SK-N-SH (cell line): ENCODE measurements around the gene USP2. TPM values are rescaled to one million over a fixed set of nuclear protein-coding genes. Genes with fewer than 3 reads are reported as not detected.
A peak's percentile ranks its signal among the peaks of the same experiment; 100 is the strongest.

Source experiments
- CTCF ChIA-PET: fragments of 300-600, 350-600 bp; formaldehyde crosslinking; extraction: SDS; loops from one replicate; lab custom pipeline; 2021; lab: Yijun Ruan, JAX
- POLR2A ChIA-PET: fragments of 350-600 bp; sonication (Branson Sonifier 250); formaldehyde crosslinking; extraction: SDS; loops from one replicate; lab custom pipeline; 2020; ENCODE audit warnings: antibody characterized with exemption, inconsistent platforms; lab: Yijun Ruan, JAX
- DNase-seq: peaks from one replicate; pipeline ENCODE4 v3.0.0; 2012
- H2AFZ ChIP-seq: fragments of 200-600 bp; sonication (generic); 2 replicates; pipeline ENCODE4 v1.8.1; 2016; ENCODE audit warnings: antibody characterized with exemption, mild to moderate bottlenecking, low read depth
- H3F3A ChIP-seq: fragments of 200-600 bp; sonication (generic); replicated peaks from 2 replicates; pipeline ENCODE3; 2016; ENCODE audit warnings: antibody characterized with exemption, mild to moderate bottlenecking; ENCODE audit not compliant: insufficient read depth
- H3K27ac ChIP-seq, 2 experiments: fragments of 200-500 bp in 1 of 2; fragments of 200-600 bp in 1 of 2; sonication (Bioruptor generic) in 1 of 2; sonication (generic), shearing (Covaris generic) in 1 of 2; 2 replicates each; pipeline versions ENCODE4 v1.5.1 to v1.6.1; 2014 to 2016; ENCODE audit warnings: low read depth in 2 of 2, inconsistent platforms in 1 of 2, low read length in 1 of 2, mild to moderate bottlenecking in 1 of 2, mixed read lengths in 1 of 2
- H3K27me3 ChIP-seq: fragments of 200-600 bp; sonication (generic), shearing (Covaris generic); 2 replicates; pipeline ENCODE4 v1.6.1; 2016; ENCODE audit warnings: mixed run types; ENCODE audit not compliant: insufficient read depth
- H3K36me3 ChIP-seq, 2 experiments: fragments of 200-500 bp in 1 of 2; fragments of 200-600 bp in 1 of 2; sonication (Bioruptor generic) in 1 of 2; sonication (generic) in 1 of 2; replicated peaks in 1 of 2; 2 replicates each; pipeline versions ENCODE3 to v1.5.1; 2014 to 2016; ENCODE audit warnings: low read length in 1 of 2, mild to moderate bottlenecking in 1 of 2; ENCODE audit not compliant: insufficient read depth in 2 of 2, control insufficient read depth in 1 of 2
- H3K4me1 ChIP-seq, 2 experiments: fragments of 200-500 bp in 1 of 2; fragments of 200-600 bp in 1 of 2; sonication (Bioruptor generic) in 1 of 2; sonication (generic), shearing (Covaris generic) in 1 of 2; 2 replicates each; pipeline versions ENCODE4 v1.5.1 to v1.6.1; 2014 to 2016; ENCODE audit warnings: low read depth in 1 of 2, low read length in 1 of 2, mixed run types in 1 of 2; ENCODE audit not compliant: insufficient read depth in 2 of 2, control insufficient read depth in 1 of 2
- H3K4me2 ChIP-seq: fragments of 200-600 bp; sonication (generic), shearing (Covaris generic); 2 replicates; pipeline ENCODE4 v1.6.1; 2017; ENCODE audit warnings: mixed run types
- H3K4me3 ChIP-seq, 2 experiments: fragments of 200-500 bp in 1 of 2; fragments of 200-600 bp in 1 of 2; sonication (Bioruptor generic) in 1 of 2; sonication (generic), shearing (Covaris generic) in 1 of 2; 2 replicates each; pipeline versions ENCODE4 v1.5.1 to v1.8.1; 2014 to 2016; ENCODE audit warnings: low read depth in 2 of 2, inconsistent platforms in 1 of 2, low read length in 1 of 2, mild to moderate bottlenecking in 1 of 2, mixed read lengths in 1 of 2, moderate library complexity in 1 of 2
- H3K79me2 ChIP-seq: fragments of 200-600 bp; sonication (generic); 2 replicates; pipeline ENCODE4 v1.8.1; 2017; ENCODE audit warnings: mild to moderate bottlenecking; ENCODE audit not compliant: insufficient read depth
- H3K9ac ChIP-seq: fragments of 200-600 bp; sonication (generic); 2 replicates; pipeline ENCODE4 v1.6.1; 2017; ENCODE audit warnings: mixed run types
- H3K9me2 ChIP-seq: fragments of 200-600 bp; sonication (generic); 2 replicates; pipeline ENCODE4 v1.6.1; 2017; ENCODE audit warnings: mixed run types
- H3K9me3 ChIP-seq: fragments of 200-600 bp; sonication (generic); 2 replicates; pipeline ENCODE4 v1.6.1; 2017; ENCODE audit warnings: mixed run types, mild to moderate bottlenecking, moderate library complexity
- H4K20me1 ChIP-seq: fragments of 200-600 bp; sonication (generic); 2 replicates; pipeline ENCODE4 v1.6.1; 2017; ENCODE audit warnings: mild to moderate bottlenecking, mixed run types; ENCODE audit not compliant: insufficient read depth
- CHD2 ChIP-seq: fragments of 150-350 bp; IDR thresholded peaks from 2 replicates; pipeline ENCODE4 v1.6.1; 2018; ENCODE audit warnings: low read length; ENCODE audit not compliant: partially characterized antibody
- ELF1 ChIP-seq: IDR thresholded peaks from 2 replicates; pipeline ENCODE4 v1.4.0; 2012
- FOXJ3 ChIP-seq: sonication (generic); formaldehyde crosslinking; IDR thresholded peaks from 2 replicates; pipeline ENCODE4 v1.5.1; 2020; ENCODE audit warnings: mild to moderate bottlenecking, missing genetic modification reagents
- FOXM1 ChIP-seq: IDR thresholded peaks from 2 replicates; pipeline ENCODE4 v1.4.0; 2012; ENCODE audit warnings: low read depth, mild to moderate bottlenecking
- GABPA ChIP-seq: IDR thresholded peaks from 2 replicates; pipeline ENCODE4 v1.4.0; 2012; ENCODE audit warnings: low read depth, mild to moderate bottlenecking
- GATA2 ChIP-seq: sonication (generic); formaldehyde crosslinking; IDR thresholded peaks from 2 replicates; pipeline ENCODE4 v1.5.0; 2020; ENCODE audit warnings: mild to moderate bottlenecking, missing genetic modification reagents
- JUND ChIP-seq: IDR thresholded peaks from 2 replicates; pipeline ENCODE4 v1.4.0; 2012
- MEF2A ChIP-seq: IDR thresholded peaks from 2 replicates; pipeline ENCODE4 v1.4.0; 2012; ENCODE audit warnings: low read depth, borderline replicate concordance
- MXI1 ChIP-seq: IDR thresholded peaks from 2 replicates; pipeline ENCODE4 v1.6.1; 2012; ENCODE audit warnings: mild to moderate bottlenecking, low read depth, low read length, improper control_type of control experiment
- NFIC ChIP-seq: IDR thresholded peaks from 2 replicates; pipeline ENCODE4 v1.4.0; 2012; ENCODE audit warnings: borderline replicate concordance
- POLR2AphosphoS5 ChIP-seq: IDR thresholded peaks from 2 replicates; pipeline ENCODE4 v1.6.1; 2012; ENCODE audit warnings: low read depth, low read length
- RAD21 ChIP-seq: IDR thresholded peaks from 2 replicates; pipeline ENCODE4 v1.6.1; 2012; ENCODE audit warnings: mild to moderate bottlenecking, low read length
- RCOR1 ChIP-seq: fragments of 150-350 bp; IDR thresholded peaks from 2 replicates; pipeline ENCODE4 v1.6.1; 2017; ENCODE audit warnings: antibody characterized with exemption, low read length
- RXRA ChIP-seq: IDR thresholded peaks from 2 replicates; pipeline ENCODE4 v1.4.0; 2012; ENCODE audit warnings: low read depth, mild to moderate bottlenecking, borderline replicate concordance
- SMC3 ChIP-seq: IDR thresholded peaks from 2 replicates; pipeline ENCODE4 v1.6.1; 2012; ENCODE audit warnings: low read depth, low read length, improper control_type of control experiment
- TAF1 ChIP-seq: IDR thresholded peaks from 2 replicates; pipeline ENCODE4 v1.6.1; 2012; ENCODE audit warnings: low read depth, mild to moderate bottlenecking, low read length, moderate library complexity, borderline replicate concordance
- TCF12 ChIP-seq: IDR thresholded peaks from 2 replicates; pipeline ENCODE4 v1.4.0; 2012
- WGBS: methylation state at CpG from one replicate; pipeline ENCODE4 v1.1.6; 2017; ENCODE audit warnings: low lambda C conversion rate; 5-methylcytosine and 5-hydroxymethylcytosine counted together
- polyA plus RNA-seq, 3 experiments: library from polyadenylated mRNA; depleted of rRNA; stranded (reverse); fragments of >200 nt; gene quantifications; 2 replicates each; pipeline ENCODE4 v1.2.3, GENCODE V29; 2012
- TF ChIP-seq, protein P1 (sequence below): fragments of 150-350 bp; IDR thresholded peaks from 2 replicates; pipeline ENCODE4 v1.6.1; 2017; ENCODE audit warnings: antibody characterized with exemption, low read length, low read depth, borderline replicate concordance
- TF ChIP-seq, protein P2 (sequence below): fragments of 200-600 bp; sonication (generic); IDR thresholded peaks from 2 replicates; pipeline ENCODE4 v1.6.1; 2017; ENCODE audit warnings: antibody characterized with exemption, mild to moderate bottlenecking, moderate library complexity
- TF ChIP-seq, protein P3 (sequence below): IDR thresholded peaks from 2 replicates; pipeline ENCODE4 v1.6.1; 2012; ENCODE audit warnings: mild to moderate bottlenecking, low read depth, low read length, moderate library complexity
- TF ChIP-seq, protein P4 (sequence below): IDR thresholded peaks from 2 replicates; pipeline ENCODE4; 2012

The USP2 gene
- polyA plus RNA-seq, 1 of the 3 experiments (the other 2 are of a cell fraction), result 0.97 TPM

DNA sequence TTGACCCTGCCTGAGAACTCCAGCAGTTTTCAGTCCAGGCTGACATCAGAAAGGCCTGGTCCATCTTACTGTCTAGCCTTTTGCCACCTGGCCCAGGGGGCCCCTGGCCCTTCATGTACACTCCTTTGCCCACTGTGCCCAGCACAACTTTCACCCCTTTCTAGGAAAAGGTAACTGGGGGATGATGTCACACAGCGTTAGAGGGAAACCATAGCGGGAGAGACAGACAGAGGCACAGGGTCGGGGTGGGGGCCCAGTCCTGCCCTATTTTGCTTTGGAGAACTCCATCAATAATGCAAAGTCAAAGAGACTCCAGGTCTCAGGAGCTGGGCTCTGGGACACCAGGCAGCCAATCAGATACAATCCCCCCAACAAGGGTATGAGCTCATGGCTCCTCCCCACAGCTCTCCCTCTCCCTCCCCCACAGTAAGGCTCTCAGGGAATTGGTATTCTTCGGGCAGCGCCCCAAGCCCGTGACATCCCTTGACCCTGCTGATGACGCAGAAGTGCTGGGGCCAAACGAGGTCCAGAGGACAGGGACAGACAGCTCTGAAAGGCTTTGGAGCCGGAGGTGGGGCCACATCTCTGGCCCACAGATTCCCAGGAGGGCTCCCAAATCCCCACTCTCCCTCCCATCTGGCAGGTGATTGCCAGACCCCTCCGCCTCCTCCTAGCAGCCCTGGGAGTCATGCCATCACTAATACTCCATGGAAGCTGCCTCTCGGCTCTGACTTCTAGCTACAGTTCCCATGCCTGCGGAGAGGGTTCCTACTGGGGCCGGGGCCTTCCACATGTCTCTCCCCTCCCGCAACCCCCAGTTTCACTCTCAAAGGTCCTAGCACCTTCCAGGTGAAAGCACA lies 5.9 kb downstream of the USP2 start (continued):
- no peak for TF ChIP-seq NFIC

DNA sequence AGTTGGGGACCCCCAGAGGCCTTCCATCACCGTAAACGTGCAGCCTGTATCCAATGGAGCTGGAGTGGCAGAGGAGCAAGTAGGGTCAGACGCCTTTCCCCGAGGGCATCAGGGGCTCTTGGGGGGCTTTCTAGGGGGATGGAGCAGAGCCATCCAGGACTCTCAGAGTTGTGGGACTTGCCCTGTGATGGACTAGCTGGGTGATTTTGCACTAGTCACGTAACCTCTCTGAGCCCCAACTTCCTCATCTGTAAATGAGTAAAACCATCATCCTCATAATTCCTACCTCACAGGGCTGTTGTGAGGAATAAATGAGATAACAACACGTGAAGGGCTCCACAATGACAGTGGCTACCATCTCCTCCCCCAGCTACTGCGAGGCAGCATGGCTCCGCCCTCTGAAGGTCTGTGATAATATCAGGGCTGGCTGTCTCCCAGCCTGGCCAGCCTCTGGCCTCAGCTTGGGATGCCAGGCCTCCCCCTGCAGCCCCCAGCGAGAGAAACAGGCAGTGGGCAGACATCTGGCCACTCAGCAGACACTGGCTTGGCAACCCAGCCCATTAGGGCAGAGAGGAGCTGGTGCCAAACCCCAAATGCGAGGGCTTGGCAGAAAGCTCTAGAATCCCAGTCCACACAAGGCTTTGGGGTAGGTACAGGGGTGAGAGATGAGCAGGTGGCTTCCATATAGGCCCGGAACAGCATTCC lies 6.7 kb downstream of the USP2 start:
- CTCF ChIA-PET, result interaction anchor here (0.6 to 22.5 kb wide), 35 partner anchors 7 to 368 kb away, joined by 3 to 390 read pairs (median 5); partner anchors contain the start of genes C1QTNF5, CBL, DPAGT1 and MFRP
- H3K27ac ChIP-seq, result peak overlapping the region in 1 of 2 experiments; percentile 98; a peak in 2 of 4 replicates
- H3K79me2 ChIP-seq, result no peaks in the 10 kb centered on the region
- H3K4me1 ChIP-seq, result peaks cover 4 to 87% of the 10 kb centered on the region in 2 experiments
- WGBS, result 21% methylated on average over 5 of the region's 11 CpGs
- H3K27me3 ChIP-seq, result no peaks in the 10 kb centered on the region
- H3K9ac ChIP-seq, result no peak overlapping the region
- no peaks in the 10 kb centered on the region for H3F3A ChIP-seq
- H4K20me1 ChIP-seq, result no peaks in the 10 kb centered on the region
- no peaks in the 10 kb centered on the region for H3K9me3 ChIP-seq
- no peak overlapping the region for H2AFZ ChIP-seq
- DNase-seq, result peak; percentile 90
- H3K36me3 ChIP-seq, result no peaks in the 10 kb centered on the region
- H3K4me3 ChIP-seq, result no peak overlapping the region; a peak in 1 of 4 replicates
- H3K9me2 ChIP-seq, result no peaks in the 10 kb centered on the region
- POLR2A ChIA-PET, result interaction anchor here (0.6 to 1.8 kb wide), 7 partner anchors 19 to 280 kb away, joined by 3 to 9 read pairs (median 7); partner anchors contain the start of gene C1QTNF5
- 0 out of 2 replicates have a peak overlapping the region, but pooled peaks have one; percentile 1 for H3K4me2 ChIP-seq
- TF ChIP-seq SMC3, result 0 out of 2 replicates have a peak, but pooled peaks have one; percentile 16
- TF ChIP-seq MEF2A, result no peak
- TF ChIP-seq RAD21, result no peak
- TF ChIP-seq, protein P1, sequence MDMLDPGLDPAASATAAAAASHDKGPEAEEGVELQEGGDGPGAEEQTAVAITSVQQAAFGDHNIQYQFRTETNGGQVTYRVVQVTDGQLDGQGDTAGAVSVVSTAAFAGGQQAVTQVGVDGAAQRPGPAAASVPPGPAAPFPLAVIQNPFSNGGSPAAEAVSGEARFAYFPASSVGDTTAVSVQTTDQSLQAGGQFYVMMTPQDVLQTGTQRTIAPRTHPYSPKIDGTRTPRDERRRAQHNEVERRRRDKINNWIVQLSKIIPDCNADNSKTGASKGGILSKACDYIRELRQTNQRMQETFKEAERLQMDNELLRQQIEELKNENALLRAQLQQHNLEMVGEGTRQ, result no peak
- peak; percentile 73; the same call in 1 of the 2 replicates for TF ChIP-seq FOXJ3 (CRISPR knock-in tag)
- TF ChIP-seq GATA2 (CRISPR knock-in tag), result peak; percentile 98
- peak; percentile 38; the same call in 1 of the 2 replicates for TF ChIP-seq TCF12
- TF ChIP-seq GABPA, result no peak
- TF ChIP-seq RCOR1, result peak; percentile 73
- TF ChIP-seq, protein P2, sequence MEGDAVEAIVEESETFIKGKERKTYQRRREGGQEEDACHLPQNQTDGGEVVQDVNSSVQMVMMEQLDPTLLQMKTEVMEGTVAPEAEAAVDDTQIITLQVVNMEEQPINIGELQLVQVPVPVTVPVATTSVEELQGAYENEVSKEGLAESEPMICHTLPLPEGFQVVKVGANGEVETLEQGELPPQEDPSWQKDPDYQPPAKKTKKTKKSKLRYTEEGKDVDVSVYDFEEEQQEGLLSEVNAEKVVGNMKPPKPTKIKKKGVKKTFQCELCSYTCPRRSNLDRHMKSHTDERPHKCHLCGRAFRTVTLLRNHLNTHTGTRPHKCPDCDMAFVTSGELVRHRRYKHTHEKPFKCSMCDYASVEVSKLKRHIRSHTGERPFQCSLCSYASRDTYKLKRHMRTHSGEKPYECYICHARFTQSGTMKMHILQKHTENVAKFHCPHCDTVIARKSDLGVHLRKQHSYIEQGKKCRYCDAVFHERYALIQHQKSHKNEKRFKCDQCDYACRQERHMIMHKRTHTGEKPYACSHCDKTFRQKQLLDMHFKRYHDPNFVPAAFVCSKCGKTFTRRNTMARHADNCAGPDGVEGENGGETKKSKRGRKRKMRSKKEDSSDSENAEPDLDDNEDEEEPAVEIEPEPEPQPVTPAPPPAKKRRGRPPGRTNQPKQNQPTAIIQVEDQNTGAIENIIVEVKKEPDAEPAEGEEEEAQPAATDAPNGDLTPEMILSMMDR, result no peak
- TF ChIP-seq FOXM1, result no peak
- no peak for TF ChIP-seq ELF1
- TF ChIP-seq POLR2AphosphoS5, result no peak
- TF ChIP-seq JUND, result no peak
- TF ChIP-seq, protein P3, sequence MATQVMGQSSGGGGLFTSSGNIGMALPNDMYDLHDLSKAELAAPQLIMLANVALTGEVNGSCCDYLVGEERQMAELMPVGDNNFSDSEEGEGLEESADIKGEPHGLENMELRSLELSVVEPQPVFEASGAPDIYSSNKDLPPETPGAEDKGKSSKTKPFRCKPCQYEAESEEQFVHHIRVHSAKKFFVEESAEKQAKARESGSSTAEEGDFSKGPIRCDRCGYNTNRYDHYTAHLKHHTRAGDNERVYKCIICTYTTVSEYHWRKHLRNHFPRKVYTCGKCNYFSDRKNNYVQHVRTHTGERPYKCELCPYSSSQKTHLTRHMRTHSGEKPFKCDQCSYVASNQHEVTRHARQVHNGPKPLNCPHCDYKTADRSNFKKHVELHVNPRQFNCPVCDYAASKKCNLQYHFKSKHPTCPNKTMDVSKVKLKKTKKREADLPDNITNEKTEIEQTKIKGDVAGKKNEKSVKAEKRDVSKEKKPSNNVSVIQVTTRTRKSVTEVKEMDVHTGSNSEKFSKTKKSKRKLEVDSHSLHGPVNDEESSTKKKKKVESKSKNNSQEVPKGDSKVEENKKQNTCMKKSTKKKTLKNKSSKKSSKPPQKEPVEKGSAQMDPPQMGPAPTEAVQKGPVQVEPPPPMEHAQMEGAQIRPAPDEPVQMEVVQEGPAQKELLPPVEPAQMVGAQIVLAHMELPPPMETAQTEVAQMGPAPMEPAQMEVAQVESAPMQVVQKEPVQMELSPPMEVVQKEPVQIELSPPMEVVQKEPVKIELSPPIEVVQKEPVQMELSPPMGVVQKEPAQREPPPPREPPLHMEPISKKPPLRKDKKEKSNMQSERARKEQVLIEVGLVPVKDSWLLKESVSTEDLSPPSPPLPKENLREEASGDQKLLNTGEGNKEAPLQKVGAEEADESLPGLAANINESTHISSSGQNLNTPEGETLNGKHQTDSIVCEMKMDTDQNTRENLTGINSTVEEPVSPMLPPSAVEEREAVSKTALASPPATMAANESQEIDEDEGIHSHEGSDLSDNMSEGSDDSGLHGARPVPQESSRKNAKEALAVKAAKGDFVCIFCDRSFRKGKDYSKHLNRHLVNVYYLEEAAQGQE, result no peak
- TF ChIP-seq, protein P4, sequence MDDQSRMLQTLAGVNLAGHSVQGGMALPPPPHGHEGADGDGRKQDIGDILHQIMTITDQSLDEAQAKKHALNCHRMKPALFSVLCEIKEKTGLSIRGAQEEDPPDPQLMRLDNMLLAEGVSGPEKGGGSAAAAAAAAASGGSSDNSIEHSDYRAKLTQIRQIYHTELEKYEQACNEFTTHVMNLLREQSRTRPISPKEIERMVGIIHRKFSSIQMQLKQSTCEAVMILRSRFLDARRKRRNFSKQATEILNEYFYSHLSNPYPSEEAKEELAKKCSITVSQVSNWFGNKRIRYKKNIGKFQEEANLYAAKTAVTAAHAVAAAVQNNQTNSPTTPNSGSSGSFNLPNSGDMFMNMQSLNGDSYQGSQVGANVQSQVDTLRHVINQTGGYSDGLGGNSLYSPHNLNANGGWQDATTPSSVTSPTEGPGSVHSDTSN, result no peak
- no peak for TF ChIP-seq RXRA
- TF ChIP-seq MXI1, result peak; percentile 94
- no peak for TF ChIP-seq TAF1
- peak; percentile 91 for TF ChIP-seq CHD2
